ENCODE results near the gene PARD3.

DNA sequence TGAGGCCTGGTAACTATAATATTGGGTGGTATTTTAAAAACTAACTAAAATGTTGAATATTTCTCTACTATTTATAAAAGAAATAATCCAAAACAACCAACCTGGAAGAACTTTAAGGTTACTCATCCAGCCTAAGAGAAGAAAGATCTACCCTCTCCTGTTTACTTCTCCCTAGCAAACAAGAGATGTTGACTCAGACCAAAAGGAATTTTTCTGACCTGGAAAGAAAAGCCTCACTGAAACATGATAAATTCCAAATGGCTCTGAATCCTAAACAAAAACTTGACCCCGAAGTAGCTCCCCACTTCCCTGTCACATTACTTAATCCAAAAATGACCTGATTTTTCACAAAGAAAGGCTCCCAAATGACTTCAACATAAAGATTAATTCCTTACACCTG lies 101.2 kb downstream of the PARD3 start:
- TF ChIP-seq, protein P1, sequence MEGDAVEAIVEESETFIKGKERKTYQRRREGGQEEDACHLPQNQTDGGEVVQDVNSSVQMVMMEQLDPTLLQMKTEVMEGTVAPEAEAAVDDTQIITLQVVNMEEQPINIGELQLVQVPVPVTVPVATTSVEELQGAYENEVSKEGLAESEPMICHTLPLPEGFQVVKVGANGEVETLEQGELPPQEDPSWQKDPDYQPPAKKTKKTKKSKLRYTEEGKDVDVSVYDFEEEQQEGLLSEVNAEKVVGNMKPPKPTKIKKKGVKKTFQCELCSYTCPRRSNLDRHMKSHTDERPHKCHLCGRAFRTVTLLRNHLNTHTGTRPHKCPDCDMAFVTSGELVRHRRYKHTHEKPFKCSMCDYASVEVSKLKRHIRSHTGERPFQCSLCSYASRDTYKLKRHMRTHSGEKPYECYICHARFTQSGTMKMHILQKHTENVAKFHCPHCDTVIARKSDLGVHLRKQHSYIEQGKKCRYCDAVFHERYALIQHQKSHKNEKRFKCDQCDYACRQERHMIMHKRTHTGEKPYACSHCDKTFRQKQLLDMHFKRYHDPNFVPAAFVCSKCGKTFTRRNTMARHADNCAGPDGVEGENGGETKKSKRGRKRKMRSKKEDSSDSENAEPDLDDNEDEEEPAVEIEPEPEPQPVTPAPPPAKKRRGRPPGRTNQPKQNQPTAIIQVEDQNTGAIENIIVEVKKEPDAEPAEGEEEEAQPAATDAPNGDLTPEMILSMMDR (IDR thresholded peaks at IDR 0.05; ENCODE audit: poor library complexity) = no peak
- no peak for TF ChIP-seq EZH2 (IDR thresholded peaks at IDR 0.05; ENCODE audit: borderline replicate concordance)
